Stimulated activated CD4-positive, alpha-beta T cell treated with anti-CD3 and anti-CD28 coated beads, Interleukin-1b, Interleukin-23, amount 100 ng/mL, for 1 hour (primary cell): ENCODE results near the gene C1orf198.

Experiments
- DNase-seq, 2 donors: peaks; one replicate each; pipeline ENCODE4 v3.0.0-alpha.2; 2020; ENCODE audit warnings: low read depth in 2 of 2

C1orf198 gene

GRCh38 chr1:230809256-230809990 lies 58.9 kb downstream of the C1orf198 start:
- DNase-seq: no peak

GRCh38 chr1:230808281-230808872 lies 59.9 kb downstream of the C1orf198 start:
- DNase-seq: no peak

- DNase-seq: no peak
Observed at GRCh38 chr1:230807561-230808280, 60.6 kb downstream of the C1orf198 start.

- DNase-seq: no peak
Observed at GRCh38 chr1:230807029-230807428, 61.3 kb downstream of the C1orf198 start.

- DNase-seq: no peak
Observed at GRCh38 chr1:230806552-230806951, 61.8 kb downstream of the C1orf198 start.

GRCh38 chr1:230804396-230804795 lies 63.9 kb downstream of the C1orf198 start:
- no peak for DNase-seq

- DNase-seq: no peak
Observed at GRCh38 chr1:230800891-230801840, 67.2 kb downstream of the C1orf198 start.

GRCh38 chr1:230798491-230798890 lies 69.8 kb downstream of the C1orf198 start:
- no peak for DNase-seq

- no peak for DNase-seq
Observed at GRCh38 chr1:230797942-230798365, 70.4 kb downstream of the C1orf198 start.

- DNase-seq: no peak
Observed at GRCh38 chr1:230797376-230797920, 70.9 kb downstream of the C1orf198 start.

- no peak for DNase-seq
Observed at GRCh38 chr1:230796626-230797025, 71.7 kb downstream of the C1orf198 start.

GRCh38 chr1:230794871-230795605 lies 73.3 kb downstream of the C1orf198 start:
- no peak for DNase-seq

GRCh38 chr1:230794431-230794830 lies 73.9 kb downstream of the C1orf198 start:
- no peak for DNase-seq

GRCh38 chr1:230793463-230793745 lies 74.9 kb downstream of the C1orf198 start:
- no peak for DNase-seq

- DNase-seq: no peak
Observed at GRCh38 chr1:230792691-230793462, 75.4 kb downstream of the C1orf198 start.

- DNase-seq: no peak
Observed at GRCh38 chr1:230791986-230792564, 76.2 kb downstream of the C1orf198 start.

GRCh38 chr1:230790026-230790425 lies 78.3 kb downstream of the C1orf198 start:
- DNase-seq: no peak

- DNase-seq: no peak
Observed at GRCh38 chr1:230788561-230789275, 79.6 kb downstream of the C1orf198 start.

GRCh38 chr1:230787471-230787870 lies 80.8 kb downstream of the C1orf198 start:
- no peak for DNase-seq
